Coronary artery (tissue), 2 donors: Measurements from ENCODE around the gene RALGDS.
A peak's percentile ranks its signal among the peaks of the same experiment; 100 is the strongest.
"Not testable (repeated sequence)": the region's sequence is repeated elsewhere in the genome, so short reads cannot be mapped to it uniquely, and the experiment has no call there.

Experiments
- DNase-seq: peaks from one replicate; pipeline ENCODE4 v3.0.0-alpha.2; 2017; ENCODE audit warnings: low spot score
- H3K27ac ChIP-seq, 2 donors: fragments of 200-600 bp; sonication (generic); one replicate each; pipeline ENCODE4 v1.5.1; 2016 to 2019
- H3K4me3 ChIP-seq: fragments of 200-600 bp; sonication (generic); 2 replicates; pipeline ENCODE4 v1.5.1; 2016; ENCODE audit warnings: mild to moderate bottlenecking, moderate library complexity
- CTCF ChIP-seq: fragments of 200-600 bp; sonication (generic); IDR thresholded peaks from one replicate; pipeline ENCODE4 v1.5.1; 2019; ENCODE audit warnings: antibody characterized with exemption

RALGDS gene

GRCh38 chr9:133098104-133098754, 22.8 kb downstream of the RALGDS start:
- no peak for DNase-seq
- no peak for TF ChIP-seq CTCF
- H3K27ac ChIP-seq: no peak overlapping the region
- H3K4me3 ChIP-seq: no peak overlapping the region

GRCh38 chr9:133094842-133095393, 26.1 kb downstream of the RALGDS start:
- Histone ChIP-seq H3K27ac (no peak overlapping the region), H3K4me3 (no peak overlapping the region)
- DNase-seq: no peak
- no peak for TF ChIP-seq CTCF

- not testable (repeated sequence) for H3K4me3 ChIP-seq, DNase-seq, H3K27ac ChIP-seq
Observed at GRCh38 chr9:133094351-133094750, 26.7 kb downstream of the RALGDS start.

- Histone ChIP-seq H3K4me3 (no peak overlapping the region), H3K27ac (no peak overlapping the region)
- TF ChIP-seq CTCF: no peak
- peak; percentile 69 for DNase-seq
Observed at GRCh38 chr9:133090752-133091385, 30.2 kb downstream of the RALGDS start.

GRCh38 chr9:133090187-133090586, 30.9 kb downstream of the RALGDS start:
- no peak for DNase-seq
- no peak overlapping the region for H3K4me3 ChIP-seq
- H3K27ac ChIP-seq: no peak overlapping the region
- TF ChIP-seq CTCF: no peak

- DNase-seq: no peak
- Histone ChIP-seq H3K27ac (no peak overlapping the region), H3K4me3 (no peak overlapping the region)
- TF ChIP-seq CTCF: no peak
Observed at GRCh38 chr9:133089271-133089671, 31.8 kb downstream of the RALGDS start.

GRCh38 chr9:133088756-133089155, 32.3 kb downstream of the RALGDS start:
- TF ChIP-seq CTCF: no peak
- no peak overlapping the region for H3K4me3 ChIP-seq
- H3K27ac ChIP-seq: no peak overlapping the region
- DNase-seq: no peak
